ENCODE data around the gene MALSU1.

MALSU1 gene

DNA sequence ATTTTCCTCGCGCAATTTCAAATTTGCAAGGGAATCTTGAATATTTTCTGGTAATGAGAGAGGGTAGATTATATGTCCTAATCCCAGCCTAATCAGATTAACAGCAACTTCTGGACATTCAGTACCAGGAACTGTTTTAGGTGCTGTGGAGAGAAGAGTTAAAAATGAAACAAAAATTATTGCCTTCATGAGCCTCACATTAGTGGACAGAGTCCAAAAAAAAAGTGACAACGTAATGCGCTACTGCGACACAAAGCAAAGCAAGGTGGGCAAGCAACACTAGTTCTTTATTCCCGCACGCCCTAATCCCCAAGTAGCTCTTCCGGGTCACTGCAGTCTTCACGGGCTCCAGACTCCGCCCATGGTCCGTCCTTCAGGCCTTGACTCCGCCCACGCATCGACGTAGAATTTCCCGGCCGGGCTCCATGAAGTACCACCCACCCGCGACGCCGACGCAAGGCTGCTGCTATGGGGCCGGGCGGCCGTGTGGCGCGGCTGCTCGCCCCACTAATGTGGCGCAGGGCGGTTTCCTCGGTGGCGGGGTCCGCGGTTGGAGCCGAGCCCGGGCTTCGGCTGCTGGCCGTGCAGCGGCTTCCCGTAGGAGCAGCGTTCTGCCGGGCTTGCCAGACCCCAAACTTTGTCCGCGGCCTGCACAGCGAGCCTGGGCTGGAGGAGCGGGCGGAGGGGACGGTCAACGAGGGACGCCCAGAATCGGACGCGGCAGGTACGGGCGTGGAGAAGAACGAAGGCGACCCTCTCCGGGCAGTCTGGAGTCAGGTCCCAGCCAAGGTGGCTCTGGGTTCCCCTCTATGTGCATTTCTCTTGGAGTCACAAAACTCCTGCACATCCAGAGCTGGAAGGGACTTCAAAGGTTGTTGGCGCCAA is at the start of gene MALSU1:
MALSU1 (plus strand) TSS at position 455 of the 885 bp plus-strand sequence; CDS start at position 469, 14 bp downstream.
- DNase-seq (ENCODE audit: low read depth in 2 of 2), result peak; percentile 86 to 96

DNA sequence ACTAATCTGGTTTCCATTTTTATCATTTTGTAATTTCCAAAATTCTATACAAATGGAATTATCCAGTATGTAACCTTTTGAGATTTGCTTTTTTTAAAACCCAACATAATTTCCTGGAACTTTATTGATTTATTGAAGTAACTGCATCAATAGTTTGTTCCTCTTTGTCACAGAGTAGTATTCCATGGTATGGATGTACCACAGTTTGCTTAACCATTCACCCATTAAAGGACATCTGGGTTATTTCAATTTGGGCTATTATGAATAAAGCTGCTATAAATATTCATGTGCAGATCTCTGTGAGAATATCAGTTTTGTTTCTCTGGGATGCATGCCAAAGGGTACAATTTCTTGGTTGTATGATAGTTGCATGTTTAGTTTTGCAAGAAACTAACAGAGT is 49.7 kb upstream of the MALSU1 start:
- DNase-seq (ENCODE audit: low read depth in 2 of 2), result no peak

DNA sequence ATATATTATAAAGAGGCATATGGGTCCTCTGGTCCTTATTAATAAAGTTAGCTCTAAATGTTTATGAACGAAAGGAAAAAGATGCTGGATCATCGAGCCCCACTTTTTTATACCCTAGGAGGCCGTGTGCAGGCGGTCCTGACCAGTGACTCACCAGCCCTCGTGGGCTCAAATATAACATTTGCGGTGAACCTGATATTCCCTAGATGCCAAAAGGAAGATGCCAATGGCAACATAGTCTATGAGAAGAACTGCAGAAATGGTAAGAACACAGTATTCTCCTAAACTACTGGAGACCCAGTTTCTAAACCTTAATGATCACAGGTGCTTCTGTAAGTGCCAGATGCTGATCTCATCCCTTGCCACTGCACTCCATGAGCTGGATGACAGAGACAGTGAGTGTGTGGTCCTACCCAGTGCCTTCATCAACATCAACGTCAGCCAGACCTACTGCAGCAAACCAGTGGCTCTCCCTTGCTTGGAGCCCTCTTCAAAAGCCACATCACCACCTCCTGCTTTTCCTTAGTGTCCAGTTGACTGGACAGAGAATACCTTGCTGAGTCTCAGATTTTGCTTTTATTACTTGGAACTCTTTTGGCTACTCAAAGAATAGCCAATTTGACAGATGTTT is 45.0 kb upstream of the MALSU1 start:
- no peak for DNase-seq (ENCODE audit: low read depth in 2 of 2)

DNA sequence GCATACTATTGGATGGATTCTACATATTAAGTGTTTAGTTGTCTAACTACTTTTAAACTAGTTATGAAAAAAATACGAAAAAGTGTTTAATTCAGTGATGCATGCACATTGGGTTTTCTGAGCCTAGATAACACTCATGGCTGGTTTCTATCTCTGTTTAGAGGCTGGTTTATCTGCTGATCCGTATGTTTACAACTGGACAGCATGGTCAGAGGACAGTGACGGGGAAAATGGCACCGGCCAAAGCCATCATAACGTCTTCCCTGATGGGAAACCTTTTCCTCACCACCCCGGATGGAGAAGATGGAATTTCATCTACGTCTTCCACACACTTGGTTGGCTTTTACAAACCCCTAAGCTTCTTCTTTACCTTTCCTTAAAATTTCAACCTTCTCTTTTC is 42.4 kb upstream of the MALSU1 start:
- DNase-seq (ENCODE audit: low read depth in 2 of 2), result no peak

DNA sequence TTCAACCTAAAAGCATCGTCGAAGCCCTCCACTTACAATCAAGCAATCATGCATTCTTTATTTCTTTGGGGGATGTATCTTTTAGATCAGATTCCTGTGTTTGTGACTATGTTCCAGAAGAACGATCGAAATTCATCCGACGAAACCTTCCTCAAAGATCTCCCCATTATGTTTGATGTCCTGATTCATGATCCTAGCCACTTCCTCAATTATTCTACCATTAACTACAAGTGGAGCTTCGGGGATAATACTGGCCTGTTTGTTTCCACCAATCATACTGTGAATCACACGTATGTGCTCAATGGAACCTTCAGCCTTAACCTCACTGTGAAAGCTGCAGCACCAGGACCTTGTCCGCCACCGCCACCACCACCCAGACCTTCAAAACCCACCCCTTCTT is 38.8 kb upstream of the MALSU1 start:
- no peak for DNase-seq (ENCODE audit: low read depth in 2 of 2)

DNA sequence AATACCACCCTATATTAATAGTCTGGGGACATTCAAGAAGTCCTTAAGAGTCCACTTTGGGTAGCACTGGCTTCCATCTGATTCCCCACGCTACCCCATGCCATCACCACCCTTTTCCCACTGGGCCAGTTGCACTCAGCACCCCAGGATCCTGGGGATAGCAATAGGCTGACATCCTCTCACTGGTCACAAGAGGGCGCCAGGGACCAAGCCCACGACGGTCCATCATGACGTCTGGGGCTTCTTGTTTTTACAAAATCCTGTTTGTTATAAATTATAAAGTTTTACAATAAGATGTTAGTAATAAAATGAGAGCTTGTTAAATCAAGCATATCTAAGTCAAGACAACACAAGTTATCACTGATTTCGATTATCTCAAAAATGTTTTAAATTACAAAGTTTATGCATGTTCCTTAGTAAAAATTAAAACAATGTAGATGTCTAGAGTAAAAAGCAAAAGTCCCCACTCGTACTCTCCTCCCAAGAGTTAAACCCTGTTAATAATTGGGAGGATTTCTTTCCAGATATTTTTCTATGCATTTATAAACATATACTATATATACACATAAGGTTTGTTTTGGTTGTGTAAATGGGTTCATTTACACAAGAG is 37.2 kb upstream of the MALSU1 start:
- DNase-seq (ENCODE audit: low read depth in 2 of 2), result peak in 1 of 2 donors; percentile 27

DNA sequence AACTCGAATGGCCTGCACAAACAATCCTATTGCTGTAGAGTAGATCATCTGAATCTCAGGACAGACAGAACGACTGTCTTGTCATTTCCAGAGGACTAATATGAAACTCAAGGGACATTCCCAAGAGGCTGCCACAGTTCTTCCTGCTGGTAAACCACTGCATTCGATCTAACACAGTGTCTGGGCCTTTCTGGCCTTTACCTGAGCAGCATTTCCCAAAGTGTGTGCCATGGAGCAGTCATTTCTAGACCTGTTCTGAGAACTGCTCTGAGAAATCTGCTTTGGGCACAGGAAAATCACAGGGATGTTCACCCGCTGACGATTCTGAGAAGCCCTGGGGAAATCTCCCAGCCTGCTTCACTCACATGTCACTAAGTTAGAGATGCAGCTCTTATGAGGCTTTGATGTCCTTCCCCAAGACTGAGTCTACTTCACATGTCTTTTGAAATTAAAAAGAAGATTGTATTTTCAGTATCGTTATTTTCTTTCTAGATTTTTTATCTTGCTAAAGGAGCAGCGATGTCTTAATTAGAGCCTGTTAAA is 34.2 kb upstream of the MALSU1 start:
- DNase-seq (ENCODE audit: low read depth in 2 of 2), result no peak

DNA sequence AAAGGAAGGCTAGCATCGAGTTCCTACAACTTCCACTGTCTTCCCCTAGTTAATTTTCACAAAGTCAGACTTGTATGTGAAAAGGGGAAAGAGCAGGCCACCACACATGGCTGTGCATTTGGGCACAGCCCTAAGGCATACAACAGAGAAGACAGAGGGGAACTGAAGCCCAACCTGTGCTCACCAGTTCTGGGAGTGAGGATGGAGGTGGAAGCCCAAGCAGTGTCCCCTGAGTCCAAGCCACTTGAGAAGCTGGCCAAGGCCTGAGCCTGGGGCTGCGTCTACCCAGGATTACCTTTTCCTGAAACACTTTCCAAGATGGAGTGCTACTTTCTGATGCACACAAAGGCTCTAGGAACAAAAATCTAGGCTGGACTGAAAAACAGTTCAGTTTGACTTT is 32.2 kb upstream of the MALSU1 start:
- DNase-seq (ENCODE audit: low read depth in 2 of 2), result no peak

DNA sequence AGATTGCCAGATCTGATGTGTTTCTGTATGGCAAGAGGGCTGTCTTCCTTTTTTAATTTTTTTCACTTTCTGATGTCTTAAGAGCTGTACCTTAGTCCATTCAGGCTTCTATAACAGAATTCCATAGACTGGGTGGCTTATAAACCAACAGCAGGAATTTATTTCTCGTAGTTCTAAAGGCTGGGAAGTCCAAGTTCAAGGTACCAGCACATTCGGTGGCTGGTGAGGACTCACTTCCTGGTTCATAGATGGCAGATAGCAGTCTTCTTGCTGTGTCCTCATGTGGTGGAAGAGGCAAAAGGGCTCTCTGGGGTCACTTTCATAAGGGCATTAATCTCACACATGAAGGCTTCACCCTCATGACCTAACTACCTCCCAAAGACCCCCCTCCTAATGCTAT is 31.8 kb upstream of the MALSU1 start:
- no peak for DNase-seq (ENCODE audit: low read depth in 2 of 2)

DNA sequence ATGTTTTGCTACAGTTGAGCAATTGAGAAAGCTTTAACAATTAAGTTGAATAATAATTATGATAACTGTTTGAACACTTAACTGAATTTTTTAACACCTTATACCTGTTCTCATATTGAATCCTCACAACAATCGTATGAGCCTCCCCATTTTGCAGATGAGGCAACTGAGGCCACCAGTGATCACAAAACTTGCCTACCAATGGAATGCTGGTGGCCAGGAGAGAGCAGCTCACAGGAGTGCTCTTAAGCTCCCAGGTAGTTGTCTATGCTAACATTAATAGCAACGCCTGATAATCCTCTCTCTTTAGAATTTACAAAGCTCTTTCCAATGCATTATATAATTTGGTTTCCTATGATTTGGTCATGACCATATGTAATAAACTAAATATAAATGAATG is 31.0 kb upstream of the MALSU1 start:
- no peak for DNase-seq (ENCODE audit: low read depth in 2 of 2)

DNA sequence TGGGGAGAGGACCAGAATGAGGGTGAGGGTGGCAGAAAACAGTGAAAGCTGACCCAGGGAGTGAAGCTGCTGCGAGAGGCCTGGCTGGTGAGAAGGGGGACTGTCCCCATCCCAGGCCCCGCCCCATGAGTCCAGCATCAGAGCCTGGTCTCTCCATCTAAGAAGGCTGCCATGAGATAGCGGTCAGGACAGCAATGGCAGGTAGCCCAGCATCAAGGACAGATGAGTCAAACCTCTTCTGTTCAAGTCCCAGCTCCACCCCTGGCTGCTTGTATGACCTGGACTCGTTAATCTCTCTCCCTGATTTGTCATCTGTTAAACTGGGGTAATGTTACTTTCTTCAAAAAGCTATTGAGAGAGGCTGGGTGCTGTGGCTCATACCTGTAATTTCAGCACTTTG is 30.4 kb upstream of the MALSU1 start:
- DNase-seq (ENCODE audit: low read depth in 2 of 2), result no peak

DNA sequence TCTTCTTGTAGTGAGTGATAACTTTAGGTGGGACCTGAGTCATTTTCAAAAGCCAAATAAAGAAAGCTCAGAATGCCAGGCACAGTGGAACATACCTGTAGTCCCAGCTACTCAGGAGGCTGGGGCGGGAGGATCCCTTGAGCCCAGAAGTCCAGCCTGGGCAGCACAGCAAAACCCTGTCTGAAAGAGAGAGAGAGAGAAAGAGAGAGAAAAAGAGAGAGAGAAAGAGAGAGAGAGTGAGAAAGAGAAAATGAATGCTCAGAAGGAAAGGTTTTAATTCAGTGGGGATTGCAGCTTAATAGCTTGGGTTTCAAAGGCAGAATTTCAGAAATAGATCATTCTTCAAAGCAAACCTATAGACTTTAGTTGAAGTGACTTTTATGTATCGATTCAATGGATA is 26.9 kb upstream of the MALSU1 start:
- DNase-seq (ENCODE audit: low read depth in 2 of 2), result no peak

DNA sequence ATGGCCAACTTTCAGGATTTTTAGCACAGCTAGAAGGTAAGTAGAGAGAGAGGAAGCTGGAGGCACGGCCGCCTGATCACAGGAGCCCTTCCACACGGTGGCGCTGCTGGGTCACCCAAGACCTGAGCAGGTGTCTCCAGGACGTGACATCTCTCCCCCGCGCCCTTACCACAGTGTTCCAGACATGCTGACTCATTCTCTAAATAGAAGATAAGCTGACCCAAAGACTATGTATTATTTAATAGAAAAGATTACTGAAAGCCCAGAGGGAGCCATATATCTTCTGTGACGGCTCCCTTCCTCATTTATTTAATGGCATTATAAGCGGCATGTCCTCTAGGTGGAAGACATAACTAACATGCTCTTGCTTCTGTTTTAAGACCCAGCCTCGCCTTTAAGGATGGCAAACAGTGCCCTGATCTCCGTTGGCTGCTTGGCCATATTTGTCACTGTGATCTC is 26.0 kb upstream of the MALSU1 start:
- DNase-seq (ENCODE audit: low read depth in 2 of 2), result peak; percentile 73 to 86

DNA sequence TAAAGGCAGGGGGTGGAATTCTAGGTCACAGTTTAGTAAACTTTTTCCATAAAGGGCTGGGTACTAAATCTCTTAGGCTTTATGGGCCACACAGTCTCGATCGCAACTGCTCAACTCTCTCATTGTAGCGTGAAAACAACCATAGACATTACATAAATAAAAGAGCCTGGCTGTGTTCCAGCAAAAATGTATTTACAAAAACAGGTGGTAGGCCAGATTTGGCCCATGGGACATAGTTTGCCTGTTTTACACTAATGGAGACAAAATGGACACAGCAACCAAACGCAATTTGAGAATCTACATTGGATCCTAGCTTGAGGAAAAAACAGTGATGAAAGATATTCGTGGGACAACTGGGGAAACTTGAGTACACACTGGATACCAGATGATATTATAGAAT is 23.2 kb upstream of the MALSU1 start:
- DNase-seq (ENCODE audit: low read depth in 2 of 2), result no peak

DNA sequence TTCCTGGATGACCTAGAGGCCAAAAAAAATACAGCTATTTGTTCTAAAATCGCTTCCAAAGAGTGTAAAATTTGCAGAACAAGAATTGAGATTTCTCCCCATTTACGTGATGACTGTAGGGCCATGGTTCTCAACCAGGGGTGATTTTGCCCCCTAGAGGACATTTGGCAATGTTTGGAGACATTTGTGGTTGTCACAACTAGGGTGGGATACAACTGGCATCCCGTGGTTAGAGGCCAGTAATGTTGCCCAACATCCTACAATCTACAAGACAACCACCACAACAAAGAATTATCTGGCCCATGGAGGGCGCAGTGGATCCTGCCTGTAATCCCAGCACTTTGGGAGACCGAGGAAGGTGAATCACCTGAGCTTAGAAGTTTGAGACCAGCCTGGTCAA is 22.8 kb upstream of the MALSU1 start:
- DNase-seq (ENCODE audit: low read depth in 2 of 2), result no peak

DNA sequence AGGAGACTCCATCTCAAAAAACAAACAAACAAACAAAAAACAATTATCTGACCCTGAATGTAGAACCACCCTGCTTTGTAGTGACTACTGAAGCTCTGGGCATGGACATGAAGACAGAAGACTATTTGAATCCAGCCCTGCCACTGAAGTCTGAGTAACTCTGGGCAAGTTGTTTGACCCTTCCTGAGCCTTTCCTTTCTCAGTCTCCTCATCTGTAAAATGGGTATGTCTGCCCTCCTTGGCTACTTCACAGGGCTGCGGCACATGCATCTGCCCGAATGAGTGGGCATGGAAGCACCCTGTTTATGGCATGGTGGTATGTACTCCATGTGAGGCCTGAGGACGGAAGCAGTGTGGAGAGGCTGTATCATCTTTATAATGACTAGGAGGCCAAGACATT is 22.2 kb upstream of the MALSU1 start:
- no peak for DNase-seq (ENCODE audit: low read depth in 2 of 2)

DNA sequence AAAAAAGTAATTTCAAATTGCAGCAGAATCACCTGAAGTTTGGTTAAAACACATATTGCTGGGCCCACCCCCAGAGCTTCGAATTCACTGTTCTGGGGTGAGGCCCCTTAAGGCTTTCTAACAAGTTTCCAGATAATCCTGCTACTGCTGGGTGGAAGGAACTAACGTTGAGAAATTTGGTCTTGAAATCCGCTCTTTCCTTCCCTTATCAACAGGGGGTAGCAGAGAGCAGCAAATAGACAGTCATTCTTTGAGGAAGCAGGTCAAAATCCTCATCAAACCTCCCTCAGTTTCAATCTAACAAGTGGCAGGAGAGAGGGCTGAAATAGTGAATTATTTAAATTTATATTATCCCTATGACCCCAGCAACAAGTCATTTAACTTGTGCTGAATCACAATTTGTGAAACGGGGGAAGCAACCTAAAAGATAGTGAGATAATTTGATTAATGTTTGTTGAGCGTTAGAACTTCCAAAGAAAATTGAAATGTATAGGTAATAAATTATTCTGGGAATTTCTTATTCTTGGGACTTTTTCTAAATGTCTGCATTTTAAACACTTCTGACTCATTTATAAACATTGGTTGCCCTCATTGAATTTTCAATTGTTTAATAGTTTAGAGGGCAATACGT is 21.7 kb upstream of the MALSU1 start:
- no peak for DNase-seq (ENCODE audit: low read depth in 2 of 2)

DNA sequence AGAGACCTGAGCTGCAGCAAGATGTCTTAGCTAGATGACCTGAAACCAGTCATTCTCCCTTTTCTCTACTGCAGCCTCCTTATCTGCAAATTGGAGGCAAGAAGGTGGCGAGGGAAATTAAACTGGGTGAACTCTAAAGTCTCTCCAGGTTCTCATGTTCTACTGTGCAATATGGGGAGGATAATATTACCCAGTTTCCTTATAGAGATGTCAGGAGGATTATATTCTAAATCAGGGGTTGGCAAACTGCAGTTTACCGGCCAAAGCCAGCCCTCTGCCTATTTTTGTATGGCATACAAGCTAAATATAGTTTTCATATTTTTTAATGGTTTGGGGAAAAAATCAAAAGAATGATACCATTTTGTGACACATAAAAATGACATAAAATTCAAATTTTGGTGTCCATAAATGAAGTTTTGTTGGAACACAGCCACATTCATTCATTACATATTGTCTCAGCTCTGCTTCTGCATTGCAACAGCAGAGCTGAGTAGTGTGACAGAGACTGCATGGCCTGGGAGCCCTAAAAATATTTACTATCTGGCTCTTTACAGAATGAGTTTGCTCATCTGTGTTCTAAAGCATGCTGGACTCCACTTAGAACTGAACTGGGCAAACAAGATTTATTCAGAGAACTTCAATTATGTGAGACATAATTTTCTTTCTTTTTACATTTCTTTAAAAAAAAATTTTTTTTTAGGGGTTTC is 19.2 kb upstream of the MALSU1 start:
- DNase-seq (ENCODE audit: low read depth in 2 of 2), result no peak

DNA sequence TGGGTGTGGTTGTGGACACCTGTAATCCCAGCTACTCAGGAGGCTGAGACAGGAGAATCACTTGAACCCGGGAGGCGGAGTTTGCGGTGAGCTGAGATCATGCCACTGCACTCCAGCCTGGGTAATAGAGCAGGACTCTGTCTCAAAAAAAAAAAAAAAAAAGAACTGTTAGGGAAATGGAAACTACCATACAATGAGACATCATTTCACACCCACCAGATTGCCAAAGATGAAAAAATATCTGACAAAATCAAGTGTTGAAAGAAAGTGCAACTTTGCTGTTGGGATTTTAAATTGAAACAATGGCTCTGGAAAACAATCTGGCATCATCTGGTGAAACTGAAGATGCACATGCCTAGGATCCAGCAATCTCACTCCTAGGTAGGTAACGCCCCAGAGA is 16.1 kb upstream of the MALSU1 start:
- DNase-seq (ENCODE audit: low read depth in 2 of 2), result no peak

DNA sequence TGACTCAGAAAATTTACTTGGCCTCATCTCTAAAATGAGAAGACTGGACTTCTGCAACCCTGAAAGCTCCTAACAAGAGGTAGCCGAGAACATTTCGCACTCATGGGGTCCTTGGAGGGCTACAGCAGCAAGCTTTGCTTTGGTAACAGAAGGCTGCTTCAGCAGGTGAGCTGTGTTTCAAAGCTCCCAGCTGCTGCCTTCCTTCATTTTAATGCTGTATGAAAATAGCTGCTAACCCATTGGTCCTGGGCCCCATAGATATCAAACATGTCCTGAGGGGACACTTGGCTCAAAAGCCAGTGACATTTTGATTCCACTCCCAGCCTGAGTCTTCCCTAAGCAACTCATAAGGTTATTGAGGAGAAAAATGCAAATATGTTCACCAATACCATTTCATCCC is 14.3 kb upstream of the MALSU1 start:
- DNase-seq (ENCODE audit: low read depth in 2 of 2), result no peak
